Activated CD4-positive, alpha-beta T cell treated with anti-CD3 and anti-CD28 coated beads, Interleukin-2, amount 50 U/mL, for 48 hours (primary cell): ENCODE results near the gene TANGO6.

Experiments
- DNase-seq, 2 experiments: peaks; one replicate each; pipeline ENCODE4 v3.0.0-alpha.2; 2020

TANGO6 gene

DNA sequence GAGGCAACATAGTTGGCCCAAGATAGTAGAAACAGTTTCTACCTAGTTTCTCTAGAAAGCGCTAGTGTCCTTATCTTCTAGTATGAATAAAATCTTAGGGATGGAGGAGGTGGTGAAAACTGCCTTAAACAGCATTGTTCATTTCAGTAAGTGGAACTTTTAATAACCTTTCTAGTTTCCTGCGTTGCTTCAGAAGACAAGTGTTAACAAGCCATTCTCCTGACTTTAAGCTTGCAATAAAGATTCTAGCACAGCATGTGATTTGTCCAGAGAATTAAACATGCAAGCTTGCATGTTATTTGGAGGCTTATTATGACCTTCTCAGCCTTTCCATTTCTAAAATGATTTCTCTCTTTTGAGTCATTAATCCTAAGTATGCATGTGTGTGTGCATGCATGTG lies 72.3 kb downstream of the TANGO6 start:
- no peak for DNase-seq

DNA sequence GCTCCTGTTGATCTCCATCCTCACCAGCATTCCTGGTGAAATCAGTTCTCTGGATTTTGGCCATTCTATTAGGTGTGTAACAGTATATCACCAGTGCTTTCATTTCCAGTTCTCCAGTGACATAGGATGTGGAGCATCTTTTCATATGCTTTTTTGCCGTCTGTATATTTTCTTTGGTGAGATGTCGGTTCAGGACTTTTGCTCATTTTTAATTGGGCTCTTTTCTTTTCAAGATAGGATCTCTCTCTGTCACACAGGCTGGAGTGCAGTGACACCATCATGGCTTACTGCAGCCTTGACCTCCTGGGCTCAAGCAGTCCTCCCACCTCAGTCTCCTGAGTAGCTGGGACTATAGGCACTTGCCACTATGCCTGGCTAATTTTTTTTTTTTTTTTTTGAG lies 74.2 kb downstream of the TANGO6 start:
- DNase-seq = no peak

- no peak for DNase-seq
These were observed 77.0 kb downstream of the TANGO6 start for GRCh38 chr16:68920349-68920748.

GRCh38 chr16:68921637-68922036 lies 78.3 kb downstream of the TANGO6 start:
- no peak for DNase-seq

GRCh38 chr16:68923116-68923515 lies 79.8 kb downstream of the TANGO6 start:
- no peak for DNase-seq

GRCh38 chr16:68927018-68927417 lies 83.7 kb downstream of the TANGO6 start:
- no peak for DNase-seq

GRCh38 chr16:68931196-68931595 lies 87.9 kb downstream of the TANGO6 start:
- no peak for DNase-seq

DNA sequence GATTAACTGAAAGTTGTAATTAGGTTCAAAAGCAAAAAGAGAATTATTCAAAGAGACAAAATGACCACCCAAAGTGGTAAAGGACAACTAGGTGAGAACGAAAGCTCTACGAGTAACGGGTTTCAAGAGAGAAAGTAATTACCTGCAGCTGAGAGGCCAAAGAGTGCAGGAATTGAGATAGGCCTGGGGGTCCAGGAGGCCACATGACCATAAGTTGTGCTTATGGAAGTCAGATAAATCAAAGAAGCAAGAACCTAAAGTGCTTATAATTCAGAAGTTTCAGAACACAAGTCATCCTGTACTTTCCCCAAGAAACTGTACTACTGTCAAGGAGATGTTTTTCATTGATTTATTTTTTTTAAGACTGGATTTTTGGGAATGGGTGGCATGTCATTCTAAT lies 91.1 kb downstream of the TANGO6 start:
- DNase-seq = no peak

- DNase-seq = no peak
These were observed 91.7 kb downstream of the TANGO6 start for GRCh38 chr16:68935008-68935407.

- DNase-seq = no peak
These were observed 93.7 kb downstream of the TANGO6 start for GRCh38 chr16:68936736-68937631.

- no peak for DNase-seq
These were observed 96.5 kb downstream of the TANGO6 start for GRCh38 chr16:68939692-68940320.

GRCh38 chr16:68940816-68941215 lies 97.5 kb downstream of the TANGO6 start:
- no peak for DNase-seq

GRCh38 chr16:68943961-68944360 lies 100.6 kb downstream of the TANGO6 start:
- no peak for DNase-seq

DNA sequence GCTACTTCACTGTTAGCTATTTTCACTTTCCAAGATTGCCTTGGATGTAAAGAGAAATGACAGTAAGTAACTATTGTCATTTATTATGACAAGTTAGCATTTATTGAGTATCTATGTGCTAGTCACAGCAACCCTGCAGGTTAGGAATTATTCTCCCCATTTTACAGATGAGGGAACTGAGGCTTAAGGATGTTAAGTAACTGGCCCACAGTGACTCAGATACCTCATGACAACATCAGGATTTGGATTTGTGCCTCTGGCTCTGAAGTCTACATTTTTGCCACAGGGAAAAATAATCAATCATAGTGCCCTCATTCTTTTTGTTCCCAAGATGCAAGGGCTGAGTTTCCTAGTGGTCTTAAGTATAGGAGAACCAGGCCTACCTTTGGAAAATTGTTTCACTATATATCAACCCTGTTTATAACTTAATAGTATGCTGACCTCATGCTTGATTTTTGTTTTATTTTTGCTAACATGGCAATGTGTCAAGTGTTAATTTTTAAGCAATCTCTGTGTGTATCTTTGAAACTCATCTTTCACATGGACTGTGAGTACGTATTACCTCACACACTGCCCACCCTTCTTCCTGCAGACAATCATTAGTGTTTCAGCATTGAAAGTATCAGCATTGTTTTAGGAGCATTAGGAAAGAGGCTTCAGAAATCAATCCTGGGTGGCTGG lies 105.0 kb downstream of the TANGO6 start:
- no peak for DNase-seq

- no peak for DNase-seq
These were observed 108.9 kb downstream of the TANGO6 start for GRCh38 chr16:68951991-68952877.

- DNase-seq = no peak
These were observed 111.7 kb downstream of the TANGO6 start for GRCh38 chr16:68954911-68955635.

DNA sequence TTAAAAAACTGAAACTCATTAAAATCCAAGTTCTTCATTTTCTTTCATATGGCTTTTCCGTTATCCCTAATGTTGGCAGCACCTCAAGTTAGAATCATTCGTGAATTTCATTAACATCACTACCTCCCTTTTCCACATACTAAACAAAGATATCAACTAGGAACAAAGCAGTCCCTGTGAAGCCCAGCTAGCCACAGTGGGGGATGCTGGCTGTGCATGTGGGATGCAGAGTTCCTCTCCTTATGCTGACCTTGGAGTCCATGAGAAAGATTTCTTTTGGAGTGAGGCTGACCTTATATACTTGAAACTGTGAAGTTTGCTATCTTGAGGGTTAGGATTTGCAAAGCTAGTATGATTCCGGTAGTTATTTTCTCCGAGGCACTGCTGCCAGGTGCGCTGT lies 117.6 kb downstream of the TANGO6 start:
- no peak for DNase-seq

DNA sequence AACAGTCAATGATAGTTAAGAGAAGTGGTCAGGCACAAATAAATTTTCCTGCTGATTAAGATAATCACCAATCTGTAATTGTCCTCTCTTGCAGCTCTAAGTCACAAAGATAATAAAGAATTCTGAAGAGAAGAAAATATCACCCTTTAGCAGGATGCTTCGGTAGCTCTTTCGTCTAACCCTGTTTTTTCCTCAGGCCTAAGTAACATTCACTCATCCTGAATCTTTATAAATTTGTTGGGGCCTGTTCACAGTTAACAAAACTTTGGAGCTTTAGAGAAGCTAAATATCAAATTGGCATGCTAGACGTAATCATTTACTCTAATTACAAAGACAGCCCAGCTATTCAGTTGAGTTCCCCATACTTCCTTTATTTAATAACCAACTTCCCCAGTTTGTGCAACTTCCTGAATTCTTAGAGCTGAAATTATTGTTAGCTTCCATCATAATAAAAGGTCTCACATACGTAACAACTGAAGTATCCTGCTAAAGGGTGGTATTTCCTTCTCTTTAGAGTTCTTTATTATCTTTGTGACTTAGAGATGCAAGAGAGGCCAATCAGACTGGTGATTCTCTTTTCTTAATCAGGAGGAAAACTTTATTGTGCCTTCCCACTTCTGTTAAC lies 118.6 kb downstream of the TANGO6 start:
- DNase-seq = no peak

DNA sequence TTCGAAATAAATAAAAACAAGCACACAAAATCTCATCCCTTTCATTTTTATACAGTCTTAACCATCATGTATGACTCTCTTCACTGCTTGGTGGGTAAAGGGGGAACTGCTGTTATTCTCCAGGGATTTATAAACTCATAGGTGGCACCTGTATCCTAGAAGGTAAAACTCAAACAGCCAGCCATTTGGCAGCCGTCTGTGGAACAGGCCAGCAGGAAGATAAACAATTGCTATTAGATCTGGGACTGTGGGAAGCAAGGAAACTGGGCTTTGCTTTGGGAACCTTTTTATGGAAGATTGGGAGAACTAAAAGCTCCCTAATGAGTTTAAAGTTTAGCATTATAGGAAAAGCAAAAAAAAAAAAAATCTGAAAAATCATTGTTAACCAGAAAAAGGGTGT lies 126.0 kb downstream of the TANGO6 start:
- no peak for DNase-seq

DNA sequence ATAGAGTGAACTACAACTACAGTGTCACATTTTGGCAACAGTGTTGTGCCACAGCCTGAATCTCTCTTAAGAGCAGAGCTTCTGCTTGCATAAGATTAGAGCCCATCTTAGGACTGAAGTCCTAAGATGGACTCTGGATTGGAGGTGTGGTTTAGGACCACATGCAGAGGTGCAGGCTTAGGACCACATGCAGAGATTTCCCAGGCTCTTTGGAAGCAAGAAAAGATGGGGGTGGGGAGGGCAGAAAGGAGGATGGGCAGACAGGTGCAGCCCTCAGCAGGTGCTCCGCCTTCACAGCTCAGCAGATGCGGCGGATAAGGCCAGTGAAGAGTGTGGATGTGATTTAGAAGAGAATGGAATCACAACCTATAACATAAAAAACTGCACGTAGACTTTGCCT lies 128.7 kb downstream of the TANGO6 start:
- no peak for DNase-seq

DNA sequence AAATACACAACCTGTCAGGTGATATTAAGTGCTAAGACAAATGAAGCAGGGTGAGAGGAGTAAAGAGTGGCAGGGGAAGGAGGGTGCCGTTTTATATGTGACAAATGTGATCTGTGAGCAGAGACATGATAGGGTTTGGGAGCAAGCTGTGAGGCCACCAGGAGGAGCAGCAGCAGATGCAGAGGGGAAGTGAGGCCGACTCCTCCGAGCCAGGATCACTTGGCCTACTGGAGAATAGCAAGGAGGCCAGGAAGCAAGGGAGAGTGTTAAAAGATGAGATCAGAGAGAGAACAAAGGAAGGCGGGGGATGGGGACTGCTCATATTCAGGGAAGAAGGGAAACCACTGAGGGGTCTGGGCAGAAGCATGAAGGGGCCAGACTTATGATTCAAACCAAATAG lies 129.4 kb downstream of the TANGO6 start:
- no peak for DNase-seq
